Activated effector memory CD4-positive, alpha-beta T cell treated with anti-CD3 and anti-CD28 coated beads, Interleukin-2, amount 50 U/mL, for 16 hours (primary cell): ENCODE measurements around the gene ERICH2.

Source experiments
- DNase-seq: peaks from one replicate; pipeline ENCODE4 v3.0.0-alpha.2; 2020

The ERICH2 gene

GRCh38 chr2:170764880-170765261 is 5.3 kb upstream of the ERICH2 start:
- DNase-seq, result no peak

- no peak for DNase-seq
These were observed 3.5 kb upstream of the ERICH2 start for GRCh38 chr2:170766693-170767092.

- DNase-seq, result peak; percentile 86
These were observed 635 bp downstream of the ERICH2 start for GRCh38 chr2:170770606-170771420.

- DNase-seq, result no peak
These were observed 1.3 kb downstream of the ERICH2 start for GRCh38 chr2:170771421-170771937.

- DNase-seq, result no peak
These were observed 2.1 kb downstream of the ERICH2 start for GRCh38 chr2:170772295-170772694.

- no peak for DNase-seq
These were observed 3.9 kb downstream of the ERICH2 start for GRCh38 chr2:170774074-170774473.

GRCh38 chr2:170778900-170779299 is 8.7 kb downstream of the ERICH2 start:
- no peak for DNase-seq

- no peak for DNase-seq
These were observed 9.1 kb downstream of the ERICH2 start for GRCh38 chr2:170779304-170779703.

GRCh38 chr2:170782673-170783072 is 12.5 kb downstream of the ERICH2 start:
- no peak for DNase-seq

GRCh38 chr2:170783549-170783948 is 13.4 kb downstream of the ERICH2 start:
- DNase-seq, result no peak

- DNase-seq, result no peak
These were observed 28.8 kb downstream of the ERICH2 start for GRCh38 chr2:170798996-170799395.

GRCh38 chr2:170806548-170806947 is 36.4 kb downstream of the ERICH2 start:
- DNase-seq, result no peak

GRCh38 chr2:170812710-170813600 is 42.8 kb downstream of the ERICH2 start:
- no peak for DNase-seq

- no peak for DNase-seq
These were observed 43.7 kb downstream of the ERICH2 start for GRCh38 chr2:170813611-170814532.

- DNase-seq, result no peak
These were observed 44.5 kb downstream of the ERICH2 start for GRCh38 chr2:170814533-170815230.

GRCh38 chr2:170815311-170815710 is 45.1 kb downstream of the ERICH2 start:
- no peak for DNase-seq

GRCh38 chr2:170815746-170816503 is 45.7 kb downstream of the ERICH2 start:
- peak; percentile 82 for DNase-seq

GRCh38 chr2:170816504-170817092 is 46.4 kb downstream of the ERICH2 start, which contains the start of gene GAD1:
Gene GAD1 (plus strand): TSS chr2:170816887. CDS start chr2:170818592, 1,705 bp downstream.
- peak; percentile 85 for DNase-seq

- DNase-seq, result peak; percentile 69
These were observed 47.2 kb downstream of the ERICH2 start for GRCh38 chr2:170817093-170818035.
